GM19395 (cell line): ENCODE results near the gene FBXO31.

ENCODE experiments used
- ATAC-seq: cut with Tn5 transposase; IDR thresholded peaks from one replicate; pipeline ENCODE4 v1.9.1; 2021; ENCODE audit warnings: mild to moderate bottlenecking, moderate library complexity; ENCODE audit not compliant: unreplicated experiment

The FBXO31 gene

DNA sequence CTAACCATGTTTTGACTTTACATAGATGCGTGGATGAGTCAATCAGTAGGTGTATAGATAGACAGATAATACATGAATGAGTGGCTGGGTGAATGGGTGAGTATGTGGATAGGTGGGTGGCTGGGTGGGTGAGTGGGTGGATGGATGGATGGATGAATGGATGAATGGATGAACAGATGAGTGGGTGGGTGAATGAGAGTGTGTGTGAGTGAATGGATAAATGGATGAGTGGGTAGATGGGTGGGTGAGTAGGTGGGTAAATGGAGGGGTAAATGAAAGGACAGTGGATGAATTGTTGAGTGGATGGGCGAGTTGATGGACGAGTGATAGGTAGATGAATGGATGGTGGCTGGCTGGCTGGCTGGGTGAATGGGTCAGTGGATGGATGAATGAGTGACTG lies 89.6 kb downstream of the FBXO31 start:
- no peak for ATAC-seq

- no peak for ATAC-seq
Observed at GRCh38 chr16:87291944-87292343, 91.6 kb downstream of the FBXO31 start.

DNA sequence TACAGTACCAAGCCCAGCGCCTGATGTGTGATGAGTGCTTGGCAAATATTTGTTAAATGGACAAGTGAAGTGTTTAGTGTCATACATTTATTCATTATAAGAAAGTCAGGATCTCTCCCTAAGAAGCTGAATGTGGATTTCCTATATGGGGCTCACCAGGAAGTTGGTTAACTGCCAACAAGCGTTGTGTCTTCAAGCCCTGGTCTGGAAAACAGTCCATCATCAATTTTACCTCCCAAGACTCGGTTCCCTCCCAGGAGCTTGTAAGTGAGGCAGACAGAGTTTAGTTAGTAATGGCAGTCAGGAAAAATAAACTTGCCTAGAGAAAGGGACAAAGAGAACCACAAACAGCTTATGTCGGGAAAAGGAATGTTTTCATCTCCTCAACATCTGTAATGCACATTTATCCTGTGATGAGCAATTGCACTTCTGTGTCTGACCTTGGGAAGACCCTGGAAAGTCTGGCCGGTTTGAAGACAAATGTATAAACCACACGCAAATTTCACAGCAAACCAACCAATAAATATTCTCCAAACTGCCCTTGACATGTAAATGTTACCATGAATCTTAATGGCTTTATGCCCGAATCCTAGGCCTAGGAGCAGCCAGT lies 94.7 kb downstream of the FBXO31 start:
- ATAC-seq: no peak

DNA sequence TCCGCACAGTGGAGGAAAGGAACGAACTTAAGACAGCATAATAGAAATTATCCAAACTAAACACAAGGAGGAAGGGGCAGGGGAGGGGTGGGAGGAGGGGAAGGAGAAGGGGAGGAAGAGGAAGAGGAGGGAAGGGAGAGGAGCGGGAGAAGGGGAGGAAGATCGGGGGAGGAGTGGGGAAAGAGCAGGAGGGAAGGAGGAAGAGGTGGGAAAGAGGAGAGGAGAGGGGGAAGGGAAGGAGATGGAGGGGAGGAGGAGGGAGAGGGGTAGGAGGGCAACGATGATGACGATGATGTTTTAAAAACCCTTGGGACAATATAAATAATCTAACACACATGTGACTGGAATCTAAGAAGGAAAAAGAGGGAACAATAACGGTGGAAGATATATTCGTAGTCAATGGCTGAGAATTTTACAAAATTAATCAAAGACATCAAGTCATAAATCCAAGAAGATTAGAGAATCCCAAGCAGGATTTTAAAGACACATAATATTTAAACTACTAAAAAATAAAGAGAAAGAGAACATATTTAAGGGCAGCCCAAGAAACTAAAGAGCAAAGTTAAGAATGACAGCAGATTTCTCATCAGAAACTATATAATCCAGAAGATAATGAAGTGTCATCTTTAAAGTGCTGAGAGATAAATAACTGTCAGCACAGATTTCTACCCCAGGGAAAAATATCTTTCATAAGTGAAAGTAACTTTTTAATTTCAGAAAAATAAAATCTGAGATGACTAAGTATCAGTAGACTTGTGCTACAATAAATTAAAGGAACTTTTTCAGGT lies 96.5 kb downstream of the FBXO31 start:
- ATAC-seq: no peak

GRCh38 chr16:87284183-87284582 lies 99.4 kb downstream of the FBXO31 start:
- no peak for ATAC-seq

DNA sequence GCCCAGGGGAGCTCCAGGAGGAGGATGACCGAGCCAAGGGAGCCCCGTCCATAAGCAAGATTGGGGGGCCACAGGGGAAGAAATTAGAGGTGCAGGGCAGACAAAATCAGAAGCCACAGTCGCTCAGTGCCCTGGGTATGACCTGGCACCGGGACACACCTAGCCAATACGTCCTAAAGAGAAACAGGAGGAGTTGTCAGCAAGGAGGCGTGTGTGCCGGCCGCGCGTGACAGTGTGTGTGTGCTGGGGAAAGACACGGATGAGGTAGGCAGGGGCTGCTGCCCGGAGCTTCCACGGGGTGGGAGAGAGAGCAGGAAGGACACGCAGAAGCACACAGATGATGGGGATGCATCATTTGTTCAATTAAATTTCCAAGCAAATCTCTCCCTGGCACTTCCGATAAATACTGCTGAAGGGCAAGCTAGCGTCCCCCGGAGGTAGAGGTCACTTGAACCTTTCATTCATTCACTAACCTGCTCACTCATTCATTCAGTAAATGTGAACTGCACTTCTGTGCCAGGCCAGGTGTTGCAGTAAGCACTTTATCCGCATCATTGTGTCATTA lies 104.4 kb downstream of the FBXO31 start:
- ATAC-seq: no peak

GRCh38 chr16:87278191-87279093 lies 105.1 kb downstream of the FBXO31 start:
- ATAC-seq: no peak
